GM23248 (cell line): ENCODE data around the gene MALSU1. TPM values are rescaled to one million over a fixed set of nuclear protein-coding genes. Genes with fewer than 3 reads are reported as not detected.

Source experiments
- DNase-seq: peaks from one replicate; pipeline ENCODE4 v3.0.0-alpha.2; 2015
- H2AFZ ChIP-seq: fragments of 200-600 bp; sonication (generic); 2 replicates; pipeline ENCODE4 v1.6.1; 2016; ENCODE audit warnings: antibody characterized with exemption
- H3F3A ChIP-seq: fragments of 200-600 bp; sonication (generic); 2 replicates; pipeline ENCODE4 v1.6.1; 2016; ENCODE audit warnings: mild to moderate bottlenecking, antibody characterized with exemption, mixed run types; ENCODE audit not compliant: insufficient read depth
- H3K27ac ChIP-seq: fragments of 200-600 bp; sonication (generic); 2 replicates; pipeline ENCODE4 v1.5.1; 2016; ENCODE audit warnings: mild to moderate bottlenecking
- H3K27me3 ChIP-seq: fragments of 200-600 bp; sonication (generic); replicated peaks from 2 replicates; pipeline ENCODE4 v1.6.1; 2016; ENCODE audit warnings: mild to moderate bottlenecking; ENCODE audit not compliant: insufficient read depth
- H3K36me3 ChIP-seq: fragments of 200-600 bp; sonication (generic); 2 replicates; pipeline ENCODE4 v1.6.1; 2016; ENCODE audit warnings: low read depth, mild to moderate bottlenecking
- H3K4me1 ChIP-seq: fragments of 200-600 bp; sonication (generic); 2 replicates; pipeline ENCODE4 v1.6.1; 2016; ENCODE audit warnings: mild to moderate bottlenecking; ENCODE audit not compliant: insufficient read depth
- H3K4me2 ChIP-seq: fragments of 200-600 bp; sonication (generic); one replicate; pipeline ENCODE4 v1.6.1; 2016; ENCODE audit warnings: mild to moderate bottlenecking; ENCODE audit not compliant: unreplicated experiment
- H3K4me3 ChIP-seq: fragments of 200-600 bp; sonication (generic); 2 replicates; pipeline ENCODE4 v1.5.1; 2016; ENCODE audit warnings: mild to moderate bottlenecking
- H3K79me2 ChIP-seq: fragments of 200-600 bp; sonication (generic); 2 replicates; pipeline ENCODE4 v1.6.1; 2016; ENCODE audit warnings: mild to moderate bottlenecking; ENCODE audit not compliant: insufficient read depth
- H3K9ac ChIP-seq: fragments of 200-600 bp; sonication (generic); 2 replicates; pipeline ENCODE4 v1.6.1; 2016; ENCODE audit warnings: mild to moderate bottlenecking
- H3K9me2 ChIP-seq: fragments of 200-600 bp; sonication (generic); 2 replicates; pipeline ENCODE4 v1.6.1; 2016; ENCODE audit warnings: mixed run types, mild to moderate bottlenecking, moderate library complexity; ENCODE audit not compliant: insufficient read depth
- H3K9me3 ChIP-seq: fragments of 200-600 bp; sonication (generic); one replicate; pipeline ENCODE4 v1.6.1; 2017; ENCODE audit warnings: low read depth
- H4K20me1 ChIP-seq: fragments of 200-600 bp; sonication (generic); 2 replicates; pipeline ENCODE4 v1.6.0; 2016; ENCODE audit not compliant: insufficient read depth
- EZH2 ChIP-seq: fragments of 200-600 bp; sonication (generic); IDR thresholded peaks from 2 replicates; pipeline ENCODE4 v1.6.1; 2018; ENCODE audit warnings: antibody characterized with exemption, mild to moderate bottlenecking; ENCODE audit not compliant: insufficient read depth, poor library complexity, severe bottlenecking
- EZH2phosphoT487 ChIP-seq: fragments of 200-600 bp; sonication (generic); IDR thresholded peaks from 2 replicates; pipeline ENCODE4 v1.6.1; 2018; ENCODE audit warnings: antibody characterized with exemption, moderate library complexity, mild to moderate bottlenecking, low read depth; ENCODE audit not compliant: insufficient read depth
- WGBS, 2 experiments: methylation state at CpG; one replicate each; pipeline ENCODE4 v1.1.6; 2015 to 2017; ENCODE audit warnings: low lambda C conversion rate in 2 of 2, low coverage in 1 of 2; ENCODE audit errors: missing lambda C conversion rate in 2 of 2; 5-methylcytosine and 5-hydroxymethylcytosine counted together
- in situ Hi-C: fragments of 300-500 bp; cut with MboI; formaldehyde crosslinking; loops from 2 replicates; pipeline ENCODE4 v1.15.0; 2020
- polyA plus RNA-seq: library from polyadenylated mRNA; unstranded; fragments of >200 nt; fragmentation: Nextera tagmentation; extraction: Ambion mirVana; gene quantifications from 2 replicates; pipeline ENCODE4 v1.2.1, GENCODE V29; 2016
- total RNA-seq: library from RNA; depleted of rRNA; stranded (reverse); fragments of >200 nt; shearing (Covaris generic); gene quantifications from 2 replicates; pipeline ENCODE4 v1.2.3, GENCODE V29; 2014; rRNA removed

Gene MALSU1
- total RNA-seq: 66.0 and 96.1 TPM in 2 replicates
- polyA plus RNA-seq: 135 and 136 TPM in 2 replicates

- 2 to 3% methylated on average over 43 to 56 of the region's 59 CpGs for WGBS, 2 experiments
- TF ChIP-seq EZH2phosphoT487 (no peak), EZH2 (no peak)
- Histone ChIP-seq H4K20me1 (no peaks in the 10 kb centered on the region), H2AFZ (peak within 1 kb of the TSS; percentile 99), H3K9me3 (no peaks in the 10 kb centered on the region), H3K79me2 (peaks cover 50% of the 10 kb centered on the region), H3K4me1 (peaks cover 21% of the 10 kb centered on the region), H3K4me3 (peak within 1 kb of the TSS; percentile 96), H3K27me3 (no peaks in the 10 kb centered on the region), H3K4me2 (peak within 1 kb of the TSS; percentile 94), H3K9ac (peak within 1 kb of the TSS; percentile 91), H3K27ac (peak within 1 kb of the TSS; percentile 72), H3F3A (peaks cover 8% of the 10 kb centered on the region), H3K36me3 (peaks cover 9% of the 10 kb centered on the region; the same call in 1 of the 2 replicates), H3K9me2 (no peaks in the 10 kb centered on the region)
- in situ Hi-C loops: no loop called here
- DNase-seq: peak; percentile 100
These were observed at the start of gene MALSU1 for GRCh38 chr7:23298885-23299769. MALSU1 (plus strand) TSS chr7:23299339; CDS start chr7:23299353, 14 bp downstream.

- Histone ChIP-seq H3K36me3 (peaks cover 2% of the 10 kb centered on the region; the same call in 1 of the 2 replicates), H3K9me2 (no peaks in the 10 kb centered on the region), H3K4me3 (no peak overlapping the region), H3K27ac (no peak overlapping the region), H4K20me1 (no peaks in the 10 kb centered on the region), H3K4me1 (peaks cover 25% of the 10 kb centered on the region), H3K79me2 (peaks cover 11% of the 10 kb centered on the region; the same call in 1 of the 2 replicates), H3K4me2 (no peak overlapping the region), H3F3A (peaks cover 29% of the 10 kb centered on the region), H3K9me3 (no peaks in the 10 kb centered on the region), H3K9ac (no peak overlapping the region), H3K27me3 (no peaks in the 10 kb centered on the region), H2AFZ (no peak overlapping the region)
- no peak for DNase-seq
- TF ChIP-seq EZH2 (no peak), EZH2phosphoT487 (no peak)
- in situ Hi-C loops: loop anchor here (25.0 kb wide), 1 partner anchor 712 kb away; no protein-coding TSS in a partner anchor
These were observed 49.7 kb upstream of the MALSU1 start for GRCh38 chr7:23249486-23249885.

- H3K4me3 ChIP-seq: no peak overlapping the region
- H4K20me1 ChIP-seq: no peaks in the 10 kb centered on the region
- no peak overlapping the region for H2AFZ ChIP-seq
- H3K79me2 ChIP-seq: no peaks in the 10 kb centered on the region
- H3F3A ChIP-seq: no peaks in the 10 kb centered on the region
- 77 to 86% methylated on average over 7 of the region's 7 CpGs for WGBS, 2 experiments
- peaks cover 4% of the 10 kb centered on the region; the same call in 1 of the 2 replicates for H3K36me3 ChIP-seq
- H3K4me1 ChIP-seq: no peaks in the 10 kb centered on the region
- no peak overlapping the region for H3K9ac ChIP-seq
- TF ChIP-seq EZH2phosphoT487 (no peak), EZH2 (no peak)
- H3K9me3 ChIP-seq: no peaks in the 10 kb centered on the region
- DNase-seq: no peak
- no peak overlapping the region for H3K27ac ChIP-seq
- no peaks in the 10 kb centered on the region for H3K9me2 ChIP-seq
- in situ Hi-C loops: no loop called here
- H3K4me2 ChIP-seq: no peak overlapping the region
- H3K27me3 ChIP-seq: no peaks in the 10 kb centered on the region
These were observed 45.0 kb upstream of the MALSU1 start for GRCh38 chr7:23254051-23254681.

- 83 to 87% methylated on average over 7 of the region's 7 CpGs for WGBS, 2 experiments
- in situ Hi-C loops: no loop called here
- no peak overlapping the region for H3K27ac ChIP-seq
- peaks cover 4% of the 10 kb centered on the region; the same call in 1 of the 2 replicates for H3K36me3 ChIP-seq
- H3K4me3 ChIP-seq: no peak overlapping the region
- no peaks in the 10 kb centered on the region for H3F3A ChIP-seq
- no peak overlapping the region for H3K4me2 ChIP-seq
- no peaks in the 10 kb centered on the region for H3K9me2 ChIP-seq
- no peak for DNase-seq
- H3K79me2 ChIP-seq: no peaks in the 10 kb centered on the region
- no peak overlapping the region for H3K9ac ChIP-seq
- H4K20me1 ChIP-seq: no peaks in the 10 kb centered on the region
- no peaks in the 10 kb centered on the region for H3K4me1 ChIP-seq
- no peak overlapping the region for H2AFZ ChIP-seq
- no peaks in the 10 kb centered on the region for H3K27me3 ChIP-seq
- TF ChIP-seq EZH2 (no peak), EZH2phosphoT487 (no peak)
- H3K9me3 ChIP-seq: no peaks in the 10 kb centered on the region
These were observed 42.4 kb upstream of the MALSU1 start for GRCh38 chr7:23256731-23257130.
